ENCODE data around the gene PSMB3. TPM values are rescaled to one million over a fixed set of nuclear protein-coding genes. Genes with fewer than 3 reads are reported as not detected.

PSMB3 gene
- total and polyA plus RNA-seq, 5 donors from 2014 or later = 107 to 589 (median 492) TPM

- H3K9me3 Mint-ChIP-seq = peaks cover 0 to 3% (median 0%) of the 10 kb centered on the region in 7 donors
- H3K27me3 Mint-ChIP-seq = peaks cover 52% of the 10 kb centered on the region
- H3K36me3 ChIP-seq (ENCODE audit: control insufficient read depth, insufficient read depth, low read length) = no peaks in the 10 kb centered on the region
- H3K4me1 Mint-ChIP-seq = peaks cover 7 to 44% (median 15%) of the 10 kb centered on the region in 4 donors
- peaks cover 12% of the 10 kb centered on the region for H3K36me3 Mint-ChIP-seq
- no peak overlapping the region for H3K27ac Mint-ChIP-seq
- ATAC-seq (ENCODE audit: low read depth in 2 of 2) = no peak
- no peak overlapping the region for H3K27ac ChIP-seq (ENCODE audit: insufficient read depth, low read length, poor library complexity, severe bottlenecking)
- peaks cover 45% of the 10 kb centered on the region for H3K4me1 ChIP-seq (ENCODE audit: control insufficient read depth, insufficient read depth, low read length, poor library complexity, severe bottlenecking)
- peak overlapping the region; percentile 55 to 88 (median 62) for H3K4me3 Mint-ChIP-seq
- peaks cover 20% of the 10 kb centered on the region for H3K27me3 ChIP-seq (ENCODE audit: control insufficient read depth, insufficient read depth, low read length)
- H3K4me3 ChIP-seq (ENCODE audit: low read depth, low read length) = no peak overlapping the region
- DNase-seq = no peak
- no peaks in the 10 kb centered on the region for H3K9me3 ChIP-seq (ENCODE audit: control insufficient read depth in 2 of 2, low read length in 2 of 2)
Measured at GRCh38 chr17:38746849-38747462, 5.6 kb upstream of the PSMB3 start.

DNA sequence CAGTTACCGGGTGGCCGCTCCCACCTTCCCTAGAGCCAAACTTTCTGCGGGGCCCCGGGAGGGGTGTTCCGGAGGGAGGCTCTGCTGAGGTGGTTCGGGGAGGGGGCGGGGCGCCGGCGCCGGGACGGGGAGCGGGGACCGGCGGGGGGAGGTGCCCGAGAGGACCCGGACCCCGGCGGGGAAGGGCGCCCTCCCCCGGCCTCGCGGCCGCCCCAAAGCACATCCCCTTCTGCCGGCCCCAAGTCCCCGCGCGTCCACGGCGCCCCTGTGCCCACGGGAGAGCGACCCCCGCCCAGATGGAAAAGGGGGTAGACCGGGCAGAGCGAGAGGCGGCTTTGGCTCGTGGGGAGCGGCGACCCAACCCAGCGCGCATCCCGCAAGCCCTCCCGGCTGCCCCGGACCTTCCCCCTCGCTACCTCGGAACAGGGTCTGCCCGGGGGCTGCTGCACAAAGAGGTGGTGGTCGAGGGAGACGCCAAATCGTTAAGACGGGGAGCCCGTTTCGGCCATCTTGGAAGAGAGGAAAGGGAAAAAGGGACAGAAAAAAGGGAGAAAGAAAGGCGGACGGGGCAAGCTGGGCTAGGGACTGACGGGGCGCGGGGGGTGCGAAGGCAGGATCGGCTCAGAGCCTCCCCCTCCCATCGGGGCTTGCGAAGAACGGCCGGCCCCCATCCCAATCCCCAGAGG lies 4.9 kb upstream of the PSMB3 start:
- DNase-seq = no peak
- Histone ChIP-seq H3K9me3 (ENCODE audit: control insufficient read depth in 2 of 2, low read length in 2 of 2) (no peaks in the 10 kb centered on the region), H3K36me3 (ENCODE audit: control insufficient read depth, insufficient read depth, low read length) (no peaks in the 10 kb centered on the region), H3K4me3 (ENCODE audit: low read depth, low read length) (no peak overlapping the region), H3K27ac (ENCODE audit: insufficient read depth, low read length, poor library complexity, severe bottlenecking) (no peak overlapping the region), H3K4me1 (ENCODE audit: control insufficient read depth, insufficient read depth, low read length, poor library complexity, severe bottlenecking) (peaks cover 49% of the 10 kb centered on the region), H3K27me3 (ENCODE audit: control insufficient read depth, insufficient read depth, low read length) (peaks cover 20% of the 10 kb centered on the region)
- Mint-ChIP-seq H3K4me1 (peaks cover 7 to 46% (median 19%) of the 10 kb centered on the region in 4 donors), H3K27me3 (peaks cover 57% of the 10 kb centered on the region), H3K36me3 (peaks cover 16% of the 10 kb centered on the region), H3K9me3 (peaks cover 0 to 3% (median 0%) of the 10 kb centered on the region in 7 donors), H3K27ac (no peak overlapping the region), H3K4me3 (peak overlapping the region in 3 of 4 donors; percentile 53 to 72 (median 54))
- ATAC-seq (ENCODE audit: low read depth in 2 of 2) = no peak

DNA sequence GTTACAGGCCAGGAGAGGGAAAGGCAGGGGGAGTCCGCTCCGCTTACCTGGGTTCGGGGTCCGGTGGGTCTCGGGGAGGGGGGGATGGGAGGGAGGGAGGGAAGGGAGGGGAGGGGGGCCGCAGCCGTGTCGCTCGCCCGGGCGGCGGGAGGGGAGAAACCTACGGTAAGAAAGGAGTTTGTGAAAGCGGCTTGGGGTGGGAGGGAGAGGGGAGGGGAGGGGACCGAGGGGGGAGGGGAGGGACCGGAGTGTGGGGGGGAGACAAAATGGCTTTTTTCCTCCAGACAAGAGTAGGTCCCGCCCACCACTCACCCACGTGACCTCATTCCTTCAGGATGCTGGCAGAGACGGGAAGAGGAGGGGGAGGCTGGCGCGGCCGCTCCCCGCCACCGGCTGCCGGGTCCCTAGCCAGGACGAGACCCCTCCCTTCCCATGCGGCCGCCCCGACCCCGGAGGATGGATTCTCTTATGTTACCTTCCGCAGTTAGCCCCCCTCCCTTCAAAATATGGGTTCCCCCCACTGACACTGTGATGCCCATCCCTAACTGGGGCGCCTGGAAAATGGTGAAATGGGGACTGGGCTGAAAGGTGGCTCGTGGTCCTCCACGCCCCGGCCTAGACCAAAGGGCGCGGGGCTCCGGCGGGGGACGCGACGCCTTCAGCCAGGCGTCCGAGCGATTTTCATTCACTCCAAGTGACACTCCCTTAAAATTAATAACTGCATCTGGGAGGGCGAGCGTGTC lies 4.2 kb upstream of the PSMB3 start, which contains the start of gene PCGF2:
Gene PCGF2, minus strand, starts transcription at position 188 of the 743 bp plus-strand sequence. CDS start 7,934 bp downstream, outside the sequence.
- Mint-ChIP-seq H3K27me3 (peaks cover 57% of the 10 kb centered on the region), H3K27ac (no peak within 1 kb of the TSS), H3K36me3 (peaks cover 18% of the 10 kb centered on the region), H3K9me3 (peaks cover 0 to 3% (median 0%) of the 10 kb centered on the region in 7 donors), H3K4me1 (peaks cover 7 to 53% (median 21%) of the 10 kb centered on the region in 4 donors), H3K4me3 (peak within 1 kb of the TSS in 3 of 4 donors; percentile 53 to 72 (median 71))
- Histone ChIP-seq H3K9me3 (ENCODE audit: control insufficient read depth in 2 of 2, low read length in 2 of 2) (no peaks in the 10 kb centered on the region), H3K27ac (ENCODE audit: insufficient read depth, low read length, poor library complexity, severe bottlenecking) (no peak within 1 kb of the TSS), H3K4me3 (ENCODE audit: low read depth, low read length) (no peak within 1 kb of the TSS), H3K4me1 (ENCODE audit: control insufficient read depth, insufficient read depth, low read length, poor library complexity, severe bottlenecking) (peaks cover 53% of the 10 kb centered on the region), H3K36me3 (ENCODE audit: control insufficient read depth, insufficient read depth, low read length) (no peaks in the 10 kb centered on the region), H3K27me3 (ENCODE audit: control insufficient read depth, insufficient read depth, low read length) (peaks cover 20% of the 10 kb centered on the region)
- DNase-seq (no peak), ATAC-seq (ENCODE audit: low read depth in 2 of 2) (no peak)

DNA sequence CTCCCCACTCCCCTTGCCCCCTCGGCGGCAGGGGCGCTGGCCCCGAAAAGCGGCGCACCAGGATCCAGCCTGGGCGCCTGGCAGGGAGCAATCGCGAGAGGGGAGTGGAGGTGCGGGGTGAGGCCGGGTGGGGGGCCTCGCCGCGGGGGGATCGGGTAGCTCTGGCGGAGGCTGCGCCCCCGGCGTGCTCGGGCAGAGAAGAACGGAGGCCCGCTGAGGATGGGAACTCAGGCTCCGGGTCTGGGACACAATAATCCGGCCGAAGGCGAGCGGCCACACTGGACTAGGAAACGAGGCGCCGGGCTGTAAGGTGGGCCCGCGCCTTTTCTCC lies 3.7 kb upstream of the PSMB3 start:
- Histone ChIP-seq H3K27me3 (ENCODE audit: control insufficient read depth, insufficient read depth, low read length) (peaks cover 20% of the 10 kb centered on the region), H3K9me3 (ENCODE audit: control insufficient read depth in 2 of 2, low read length in 2 of 2) (no peaks in the 10 kb centered on the region), H3K36me3 (ENCODE audit: control insufficient read depth, insufficient read depth, low read length) (no peaks in the 10 kb centered on the region), H3K4me1 (ENCODE audit: control insufficient read depth, insufficient read depth, low read length, poor library complexity, severe bottlenecking) (peaks cover 58% of the 10 kb centered on the region), H3K27ac (ENCODE audit: insufficient read depth, low read length, poor library complexity, severe bottlenecking) (no peak overlapping the region), H3K4me3 (ENCODE audit: low read depth, low read length) (no peak overlapping the region)
- DNase-seq (no peak), ATAC-seq (ENCODE audit: low read depth in 2 of 2) (no peak)
- H3K9me3 Mint-ChIP-seq = peaks cover 0 to 3% (median 0%) of the 10 kb centered on the region in 7 donors
- peaks cover 22% of the 10 kb centered on the region for H3K36me3 Mint-ChIP-seq
- no peak overlapping the region for H3K27ac Mint-ChIP-seq
- H3K4me1 Mint-ChIP-seq = peaks cover 7 to 58% (median 25%) of the 10 kb centered on the region in 4 donors
- peaks cover 57% of the 10 kb centered on the region for H3K27me3 Mint-ChIP-seq
- peak overlapping the region in 2 of 4 donors; percentile 7 to 67 for H3K4me3 Mint-ChIP-seq

DNA sequence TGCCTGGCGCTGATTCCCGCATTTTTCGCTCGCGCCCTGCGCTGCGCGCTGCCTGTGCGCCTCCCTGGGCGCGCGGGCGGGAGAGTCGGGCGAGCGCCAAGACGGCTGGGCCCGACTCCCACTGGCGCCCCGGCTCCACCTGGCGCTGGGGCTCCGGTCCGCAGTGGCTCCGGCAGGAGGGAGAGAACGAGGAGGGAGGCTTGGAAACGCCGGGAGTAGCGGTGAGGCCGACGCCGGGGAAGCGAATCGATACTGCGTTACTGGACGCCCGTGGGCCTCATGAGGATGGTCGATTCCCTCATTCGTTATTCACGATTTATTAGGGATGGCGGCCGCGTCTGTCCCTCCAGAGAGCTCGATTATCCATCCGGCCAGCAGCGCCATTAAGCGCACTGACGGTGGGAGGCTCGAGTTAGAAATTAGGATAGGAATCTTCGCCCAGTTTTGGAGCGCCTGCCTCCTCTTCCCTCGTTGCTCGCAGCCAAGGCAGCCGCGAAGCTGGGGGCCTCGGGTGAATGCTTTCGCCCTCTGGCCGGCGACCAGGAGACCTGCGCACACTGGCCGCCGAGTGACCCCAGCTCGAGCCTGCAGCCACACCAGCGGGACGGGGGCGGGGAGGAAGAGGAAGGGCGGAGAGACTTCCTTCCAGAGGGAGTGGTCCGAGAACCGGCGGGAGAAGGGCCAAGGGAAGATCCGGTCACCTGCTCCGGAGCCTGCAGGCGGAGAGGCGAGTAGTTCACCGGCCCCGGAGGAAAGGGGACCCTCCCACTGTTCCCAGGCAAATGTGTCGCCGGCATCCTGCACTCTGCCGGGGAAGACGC lies 3.1 kb upstream of the PSMB3 start:
- Histone ChIP-seq H3K27me3 (ENCODE audit: control insufficient read depth, insufficient read depth, low read length) (peaks cover 20% of the 10 kb centered on the region), H3K9me3 (ENCODE audit: control insufficient read depth in 2 of 2, low read length in 2 of 2) (no peaks in the 10 kb centered on the region), H3K27ac (ENCODE audit: insufficient read depth, low read length, poor library complexity, severe bottlenecking) (no peak overlapping the region), H3K4me3 (ENCODE audit: low read depth, low read length) (peak overlapping the region; percentile 37), H3K36me3 (ENCODE audit: control insufficient read depth, insufficient read depth, low read length) (peaks cover 1% of the 10 kb centered on the region), H3K4me1 (ENCODE audit: control insufficient read depth, insufficient read depth, low read length, poor library complexity, severe bottlenecking) (peaks cover 60% of the 10 kb centered on the region)
- peaks cover 22% of the 10 kb centered on the region for H3K36me3 Mint-ChIP-seq
- H3K4me1 Mint-ChIP-seq = peaks cover 7 to 63% (median 27%) of the 10 kb centered on the region in 4 donors
- DNase-seq = no peak
- H3K27me3 Mint-ChIP-seq = peaks cover 57% of the 10 kb centered on the region
- peak overlapping the region; percentile 71 to 100 (median 94) for H3K4me3 Mint-ChIP-seq
- no peak for ATAC-seq (ENCODE audit: low read depth in 2 of 2)
- no peak overlapping the region for H3K27ac Mint-ChIP-seq
- H3K9me3 Mint-ChIP-seq = peaks cover 0 to 3% (median 0%) of the 10 kb centered on the region in 7 donors

GRCh38 chr17:38750044-38750311 lies 2.6 kb upstream of the PSMB3 start:
- Histone ChIP-seq H3K9me3 (ENCODE audit: control insufficient read depth in 2 of 2, low read length in 2 of 2) (no peaks in the 10 kb centered on the region), H3K36me3 (ENCODE audit: control insufficient read depth, insufficient read depth, low read length) (peaks cover 7% of the 10 kb centered on the region), H3K27me3 (ENCODE audit: control insufficient read depth, insufficient read depth, low read length) (peaks cover 20% of the 10 kb centered on the region), H3K4me3 (ENCODE audit: low read depth, low read length) (peak overlapping the region; percentile 21), H3K4me1 (ENCODE audit: control insufficient read depth, insufficient read depth, low read length, poor library complexity, severe bottlenecking) (peaks cover 60% of the 10 kb centered on the region), H3K27ac (ENCODE audit: insufficient read depth, low read length, poor library complexity, severe bottlenecking) (no peak overlapping the region)
- peaks cover 7 to 67% (median 28%) of the 10 kb centered on the region in 4 donors for H3K4me1 Mint-ChIP-seq
- no peak for DNase-seq
- H3K36me3 Mint-ChIP-seq = peaks cover 22% of the 10 kb centered on the region
- peaks cover 52% of the 10 kb centered on the region for H3K27me3 Mint-ChIP-seq
- no peak overlapping the region for H3K27ac Mint-ChIP-seq
- peak overlapping the region; percentile 90 to 100 (median 98) for H3K4me3 Mint-ChIP-seq
- peaks cover 0 to 3% (median 0%) of the 10 kb centered on the region in 7 donors for H3K9me3 Mint-ChIP-seq
- no peak for ATAC-seq (ENCODE audit: low read depth in 2 of 2)
